Activated CD4-positive, alpha-beta memory T cell treated with anti-CD3 and anti-CD28 coated beads for 36 hours (primary cell): ENCODE data around the gene ANAPC15. TPM values are rescaled to one million over a fixed set of nuclear protein-coding genes. Genes with fewer than 3 reads are reported as not detected.
A peak's percentile ranks its signal among the peaks of the same experiment; 100 is the strongest.

ENCODE experiments used
- CTCF ChIA-PET: fragments of 350-600 bp; sonication (Branson Sonifier 250); formaldehyde crosslinking; loops from one replicate; lab custom pipeline; 2021; ENCODE audit warnings: antibody characterized with exemption, inconsistent platforms; lab: Charles Lee
- POLR2A ChIA-PET: fragments of 350-600 bp; sonication (Branson Sonifier 250); formaldehyde crosslinking; loops from one replicate; lab custom pipeline; 2021; ENCODE audit warnings: antibody characterized with exemption; lab: Charles Lee
- DNase-seq: peaks from one replicate; pipeline ENCODE4 v3.0.0-alpha.2; 2020
- H3K27ac Mint-ChIP-seq: one replicate; pipeline ENCODE4 v1.8.0; 2021; ENCODE audit warnings: mixed read lengths
- H3K27me3 Mint-ChIP-seq: one replicate; pipeline ENCODE4 v1.8.0; 2021; ENCODE audit warnings: mixed read lengths
- H3K36me3 Mint-ChIP-seq: one replicate; pipeline ENCODE4 v1.8.0; 2021; ENCODE audit warnings: mixed read lengths
- H3K4me1 Mint-ChIP-seq: one replicate; pipeline ENCODE4 v1.8.0; 2021; ENCODE audit warnings: low read depth, mixed read lengths
- H3K4me3 Mint-ChIP-seq: one replicate; pipeline ENCODE4 v1.8.0; 2021; ENCODE audit warnings: mild to moderate bottlenecking, mixed read lengths
- H3K9me3 Mint-ChIP-seq: one replicate; pipeline ENCODE4 v1.8.0; 2021; ENCODE audit warnings: mixed read lengths
- intact Hi-C: fragments of 100-400 bp; cut with micrococcal nuclease; formaldehyde crosslinking; loops from one replicate; pipeline ENCODE4 v1.15.1; 2023
- total RNA-seq, 2 experiments: library from RNA; stranded (reverse); gene quantifications; one replicate each; pipeline ENCODE4 v1.2.3, GENCODE V29; 2021

ANAPC15 gene
- total RNA-seq, 2 experiments from 2014 or later: 62.6 to 64.2 TPM

DNA sequence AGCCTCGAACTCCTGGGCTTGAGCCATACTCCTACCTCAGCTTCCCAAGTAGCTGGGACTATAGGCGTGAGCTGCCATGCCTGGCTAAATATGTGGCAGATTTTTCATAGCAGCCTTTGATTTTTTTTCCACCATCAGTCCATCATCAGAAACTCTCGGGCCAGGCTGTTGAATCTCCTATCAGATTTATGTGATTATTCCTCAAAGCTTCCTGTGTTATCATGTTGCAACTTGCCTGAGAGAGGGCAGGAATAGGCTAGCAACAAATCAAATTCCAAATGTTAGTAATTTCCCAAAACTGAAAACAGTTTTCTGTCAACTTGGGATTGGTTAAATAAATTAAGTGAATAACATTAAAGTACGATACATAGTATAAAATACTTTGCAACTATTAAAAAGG lies 28.4 kb downstream of the ANAPC15 start:
- Mint-ChIP-seq H3K27me3 (no peaks in the 10 kb centered on the region), H3K4me3 (no peak overlapping the region), H3K4me1 (peaks cover 26% of the 10 kb centered on the region), H3K27ac (no peak overlapping the region), H3K9me3 (no peaks in the 10 kb centered on the region), H3K36me3 (peaks cover 2% of the 10 kb centered on the region)
- DNase-seq: no peak
- ChIA-PET POLR2A (no interaction called here), CTCF (interaction anchor here (5.7 kb wide), 1 partner anchor 59 kb away, joined by 40 read pairs; no protein-coding TSS in a partner anchor)
- intact Hi-C loops: no loop called here

DNA sequence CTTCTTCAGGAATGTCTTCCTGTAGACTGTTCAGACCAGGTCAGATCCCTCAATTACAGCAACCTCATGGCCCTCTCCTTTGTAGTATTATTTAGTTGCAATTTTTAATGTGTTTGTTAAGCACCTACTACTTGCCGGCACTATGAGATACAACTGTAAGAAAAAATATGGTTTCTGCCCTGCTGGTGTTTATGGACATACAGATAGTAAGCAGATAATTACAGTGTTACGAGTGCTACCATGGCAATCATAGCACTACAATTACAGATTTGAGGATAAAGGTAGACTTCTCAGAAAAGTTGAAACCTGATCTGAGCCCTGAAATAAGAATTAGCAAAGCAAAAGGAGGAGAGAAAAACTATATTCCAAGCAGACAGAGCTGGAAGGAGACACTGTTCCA lies 29.1 kb downstream of the ANAPC15 start:
- ChIA-PET POLR2A (no interaction called here), CTCF (interaction anchor here (5.7 kb wide), 1 partner anchor 58 kb away, joined by 40 read pairs; no protein-coding TSS in a partner anchor)
- H3K9me3 Mint-ChIP-seq: no peaks in the 10 kb centered on the region
- H3K36me3 Mint-ChIP-seq: peaks cover 2% of the 10 kb centered on the region
- intact Hi-C loops: no loop called here
- DNase-seq: no peak
- H3K4me3 Mint-ChIP-seq: no peak overlapping the region
- H3K27ac Mint-ChIP-seq: no peak overlapping the region
- no peaks in the 10 kb centered on the region for H3K27me3 Mint-ChIP-seq
- H3K4me1 Mint-ChIP-seq: peaks cover 32% of the 10 kb centered on the region

DNA sequence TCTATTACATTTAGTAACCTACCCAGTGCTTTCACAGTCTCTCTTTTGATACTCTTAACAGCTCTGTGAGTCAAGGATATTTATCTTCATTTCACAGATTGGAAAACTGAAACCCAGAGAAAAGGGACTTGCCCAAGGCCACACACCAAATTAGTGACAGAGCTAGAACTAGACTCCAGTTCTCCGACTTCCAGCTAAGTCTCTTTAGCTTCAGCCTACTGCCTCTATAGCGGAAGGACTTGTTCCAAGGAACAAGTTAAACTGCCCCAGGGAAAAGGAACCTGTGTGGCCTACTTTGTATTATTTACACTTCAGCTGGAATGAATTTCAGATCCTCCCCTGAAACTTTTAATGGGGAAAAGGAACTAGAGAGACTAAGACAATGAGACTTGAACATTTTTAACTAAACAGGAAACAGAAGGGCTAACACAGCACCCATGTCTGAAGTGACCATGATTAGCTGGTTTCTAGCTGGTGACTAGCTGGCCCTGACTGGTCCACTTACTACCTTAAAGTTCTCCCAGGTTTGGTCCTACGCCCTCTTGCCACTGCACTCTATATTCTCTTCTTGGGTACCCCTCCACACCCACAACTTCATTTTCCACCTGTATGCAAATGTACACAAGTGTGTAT lies 30.6 kb downstream of the ANAPC15 start:
- H3K9me3 Mint-ChIP-seq: no peaks in the 10 kb centered on the region
- no peaks in the 10 kb centered on the region for H3K27me3 Mint-ChIP-seq
- peaks cover 36% of the 10 kb centered on the region for H3K4me1 Mint-ChIP-seq
- no peak for DNase-seq
- POLR2A ChIA-PET: interaction anchor here (1.2 to 1.4 kb wide), 3 partner anchors 9 to 42 kb away, joined by 3 to 7 read pairs (median 3); partner anchors contain the start of gene ANAPC15
- peak overlapping the region; percentile 92 for H3K4me3 Mint-ChIP-seq
- peaks cover 2% of the 10 kb centered on the region for H3K36me3 Mint-ChIP-seq
- intact Hi-C loops: no loop called here
- CTCF ChIA-PET: interaction anchor here (0.9 to 2.0 kb wide), 6 partner anchors 9 to 62 kb away, joined by 3 to 19 read pairs (median 4); no protein-coding TSS in a partner anchor
- H3K27ac Mint-ChIP-seq: peak overlapping the region; percentile 60

DNA sequence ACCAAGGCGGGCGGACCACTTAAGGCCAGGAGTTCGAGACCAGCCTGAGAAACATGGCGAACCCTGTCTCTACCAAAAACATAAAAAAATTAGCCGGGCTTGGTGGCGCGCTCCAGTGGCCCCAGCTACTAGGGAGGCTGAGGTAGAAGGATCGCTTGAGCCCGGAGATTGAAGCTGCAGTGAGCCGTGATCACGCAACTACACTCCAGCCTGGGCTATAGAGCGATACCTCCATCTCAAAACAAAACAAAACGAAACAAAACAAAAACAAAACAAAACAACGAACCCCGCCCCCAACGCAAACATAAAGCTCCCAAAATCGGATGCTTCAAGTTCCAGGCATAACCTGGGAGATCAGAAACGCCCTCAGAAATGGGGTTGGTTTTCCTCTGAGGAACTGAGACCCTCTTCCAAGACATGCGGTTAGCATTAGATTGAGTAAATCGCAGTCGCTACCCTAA lies 31.3 kb downstream of the ANAPC15 start:
- Mint-ChIP-seq H3K4me1 (peaks cover 35% of the 10 kb centered on the region), H3K36me3 (peaks cover 2% of the 10 kb centered on the region), H3K9me3 (no peaks in the 10 kb centered on the region), H3K27ac (peak overlapping the region; percentile 96), H3K4me3 (peak overlapping the region; percentile 92), H3K27me3 (no peaks in the 10 kb centered on the region)
- DNase-seq: no peak
- intact Hi-C loops: no loop called here
- CTCF ChIA-PET: interaction anchor here (0.9 to 2.0 kb wide), 4 partner anchors 10 to 63 kb away, joined by 3 to 19 read pairs (median 8); no protein-coding TSS in a partner anchor
- POLR2A ChIA-PET: interaction anchor here (0.6 to 1.4 kb wide), 4 partner anchors 10 to 133 kb away, joined by 3 to 7 read pairs (median 4); partner anchors contain the start of gene ANAPC15

DNA sequence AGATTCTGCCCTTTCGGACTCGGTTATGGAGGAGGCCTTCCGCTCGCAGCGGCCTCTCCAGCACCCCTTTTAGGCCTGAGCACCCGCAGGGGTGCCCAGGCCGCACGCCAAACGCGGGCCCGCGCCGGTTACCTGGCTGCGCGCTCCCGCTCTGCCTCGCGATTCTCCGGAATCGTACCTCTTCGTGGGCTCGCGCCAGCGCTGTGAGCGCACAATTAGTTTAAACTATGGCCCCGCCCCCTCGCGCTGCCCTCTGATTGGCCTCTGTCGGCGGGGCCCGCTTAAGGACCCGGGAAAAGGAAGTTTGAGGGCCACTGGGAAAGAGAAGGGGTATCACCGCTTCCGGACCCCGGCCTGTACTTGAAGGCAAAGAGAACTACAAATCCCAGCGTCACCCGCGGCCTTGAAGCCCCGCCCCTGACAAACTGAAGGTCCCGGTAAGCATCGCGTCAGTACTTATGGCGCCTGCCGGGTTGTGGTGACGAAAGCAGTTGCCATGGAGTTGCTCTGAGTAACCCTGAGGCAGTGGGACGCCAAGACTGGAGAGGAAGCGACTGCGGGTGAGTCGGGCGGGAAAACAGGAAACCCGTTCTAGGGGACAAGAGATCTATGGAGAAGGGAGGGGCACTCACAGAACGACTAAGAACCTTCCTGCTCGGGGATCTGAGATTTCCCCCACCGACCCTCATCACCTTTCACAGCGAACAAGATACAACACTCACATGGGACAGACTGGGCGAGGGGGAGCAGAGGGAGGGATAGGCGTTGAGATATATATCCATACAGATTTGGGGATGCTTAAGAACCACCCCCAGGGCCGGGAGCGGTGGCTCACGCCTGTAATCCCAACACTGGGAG lies 31.9 kb downstream of the ANAPC15 start, which contains the start of the genes LRRC51 and NUMA1:
Gene LRRC51 (plus strand): TSS at position 525 of the 858 bp plus-strand sequence. CDS start 8,234 bp downstream, outside the sequence.
Gene NUMA1 (minus strand): TSS at position 217 of the 858 bp plus-strand sequence. CDS start 44,599 bp downstream, outside the sequence.
- Mint-ChIP-seq H3K9me3 (no peaks in the 10 kb centered on the region), H3K4me1 (peaks cover 31% of the 10 kb centered on the region), H3K27ac (peak within 1 kb of the TSS; percentile 96), H3K36me3 (peaks cover 7% of the 10 kb centered on the region), H3K27me3 (no peaks in the 10 kb centered on the region), H3K4me3 (peak within 1 kb of the TSS; percentile 92)
- POLR2A ChIA-PET: no interaction called here
- intact Hi-C loops: loop anchor here (1.0 kb wide), 6 partner anchors 23 to 293 kb away; partner anchors contain the start of genes ANAPC15, LAMTOR1 and XNDC1N
- CTCF ChIA-PET: interaction anchor here (1.7 to 4.1 kb wide), 3 partner anchors 40 to 55 kb away, joined by 4 to 26 read pairs (median 13); no protein-coding TSS in a partner anchor
- DNase-seq: peak; percentile 100

DNA sequence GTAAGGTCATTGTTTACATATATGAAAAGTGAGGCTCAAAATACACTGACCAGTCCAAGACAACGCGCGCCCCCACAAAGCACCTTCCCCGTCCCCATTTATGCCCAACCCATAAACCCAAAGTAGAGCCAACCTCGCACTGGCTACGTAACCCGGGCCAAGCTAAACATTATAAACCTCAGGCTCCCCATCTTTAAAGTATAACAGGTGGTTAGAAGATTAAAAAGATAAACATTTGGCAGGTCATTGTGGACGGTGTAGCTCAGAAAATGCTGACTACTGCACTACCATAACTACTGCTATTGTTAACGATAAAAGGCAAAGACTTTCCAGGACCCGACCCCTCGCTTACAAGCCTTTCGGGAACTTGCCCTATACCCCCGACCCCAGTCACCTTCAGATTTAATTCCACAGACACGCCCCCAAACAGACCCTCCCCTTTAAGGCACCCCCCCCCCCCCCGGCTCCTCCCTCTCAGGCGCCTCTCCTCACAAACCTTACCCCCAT lies 32.6 kb downstream of the ANAPC15 start:
- ChIA-PET CTCF (interaction anchor here (0.5 to 4.1 kb wide), 3 partner anchors 12 to 54 kb away, joined by 3 to 26 read pairs (median 7); no protein-coding TSS in a partner anchor), POLR2A (interaction anchor here (0.6 kb wide), 1 partner anchor 22 kb away, joined by 3 read pairs; no protein-coding TSS in a partner anchor)
- intact Hi-C loops: loop anchor here (1.0 kb wide), 6 partner anchors 23 to 293 kb away; partner anchors contain the start of genes ANAPC15, LAMTOR1 and XNDC1N
- H3K9me3 Mint-ChIP-seq: no peaks in the 10 kb centered on the region
- no peaks in the 10 kb centered on the region for H3K27me3 Mint-ChIP-seq
- peaks cover 31% of the 10 kb centered on the region for H3K4me1 Mint-ChIP-seq
- peak overlapping the region; percentile 96 for H3K27ac Mint-ChIP-seq
- DNase-seq: no peak
- H3K4me3 Mint-ChIP-seq: peak overlapping the region; percentile 92
- H3K36me3 Mint-ChIP-seq: peaks cover 7% of the 10 kb centered on the region

DNA sequence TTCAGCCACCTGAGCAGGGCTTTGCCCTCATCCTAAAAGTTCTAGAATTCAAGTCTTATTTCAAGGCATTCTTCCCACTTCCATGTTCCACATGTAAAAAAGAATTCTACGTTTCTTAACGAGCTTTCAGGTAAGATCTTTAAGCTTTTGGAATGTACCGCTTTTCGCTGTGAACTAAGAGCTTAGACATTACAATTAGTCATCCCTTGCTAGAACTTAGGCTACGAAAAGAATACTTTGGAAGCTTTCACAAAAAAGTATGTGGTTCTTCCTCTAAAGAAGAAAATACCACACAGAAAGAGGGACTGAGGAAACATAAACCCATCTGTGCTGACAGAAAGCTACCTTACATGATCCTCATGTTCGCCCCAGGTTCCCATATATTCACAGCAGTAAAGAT lies 34.0 kb downstream of the ANAPC15 start:
- no peak for DNase-seq
- Mint-ChIP-seq H3K4me1 (peaks cover 31% of the 10 kb centered on the region), H3K27ac (no peak overlapping the region), H3K36me3 (peaks cover 7% of the 10 kb centered on the region), H3K4me3 (peak overlapping the region; percentile 92), H3K27me3 (no peaks in the 10 kb centered on the region), H3K9me3 (no peaks in the 10 kb centered on the region)
- CTCF ChIA-PET: interaction anchor here (1.2 to 4.1 kb wide), 4 partner anchors 10 to 53 kb away, joined by 3 to 26 read pairs (median 8); no protein-coding TSS in a partner anchor
- POLR2A ChIA-PET: interaction anchor here (1.6 kb wide), 1 partner anchor 38 kb away, joined by 5 read pairs; no protein-coding TSS in a partner anchor
- intact Hi-C loops: no loop called here

DNA sequence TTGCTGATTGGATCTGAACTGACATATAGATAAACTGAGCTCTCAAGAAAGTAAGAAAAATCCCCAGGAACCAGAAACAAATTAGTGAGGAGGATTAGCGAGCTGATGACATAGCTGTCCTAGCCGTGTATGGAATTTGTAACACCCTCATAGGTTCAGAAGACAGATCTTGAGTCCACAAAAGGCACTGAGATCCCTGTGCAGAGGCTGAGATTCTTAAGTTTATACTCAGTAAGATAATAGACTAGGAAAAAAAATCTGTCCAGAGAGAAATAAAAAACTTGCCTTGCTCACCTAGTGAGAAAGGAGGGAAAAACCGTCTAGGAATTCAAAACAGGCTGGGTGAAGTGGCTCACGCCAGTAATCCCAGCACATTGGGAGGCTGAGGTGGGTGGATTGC lies 36.7 kb downstream of the ANAPC15 start:
- Mint-ChIP-seq H3K4me3 (no peak overlapping the region), H3K36me3 (peaks cover 7% of the 10 kb centered on the region), H3K9me3 (no peaks in the 10 kb centered on the region), H3K27ac (no peak overlapping the region), H3K4me1 (peaks cover 27% of the 10 kb centered on the region), H3K27me3 (no peaks in the 10 kb centered on the region)
- CTCF ChIA-PET: interaction anchor here (1.1 to 1.7 kb wide), 5 partner anchors 17 to 355 kb away, joined by 3 to 6 read pairs (median 4); no protein-coding TSS in a partner anchor
- POLR2A ChIA-PET: no interaction called here
- intact Hi-C loops: no loop called here
- DNase-seq: no peak

DNA sequence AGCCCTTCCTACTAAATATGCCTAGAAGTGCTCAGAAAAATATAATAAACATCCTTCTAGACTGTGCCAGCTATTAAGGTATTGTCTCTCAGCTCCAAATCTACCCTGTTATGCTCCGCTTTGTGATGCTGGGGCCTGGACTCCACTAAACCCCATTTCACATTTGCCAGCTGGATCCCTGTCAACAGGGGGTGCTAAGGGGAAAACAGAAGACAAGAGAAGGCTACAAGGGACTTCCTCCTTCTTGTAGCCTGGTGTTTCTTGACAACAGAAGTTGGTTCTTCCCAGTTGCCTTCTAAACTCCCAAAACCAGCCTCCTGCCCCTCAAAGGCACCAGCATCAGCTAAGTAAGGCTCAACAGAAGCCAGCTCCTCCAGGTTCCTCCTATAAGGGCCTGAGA lies 37.4 kb downstream of the ANAPC15 start:
- ChIA-PET POLR2A (no interaction called here), CTCF (interaction anchor here (1.1 to 1.7 kb wide), 5 partner anchors 18 to 356 kb away, joined by 3 to 6 read pairs (median 4); no protein-coding TSS in a partner anchor)
- no peaks in the 10 kb centered on the region for H3K27me3 Mint-ChIP-seq
- peaks cover 5% of the 10 kb centered on the region for H3K36me3 Mint-ChIP-seq
- H3K9me3 Mint-ChIP-seq: no peaks in the 10 kb centered on the region
- H3K27ac Mint-ChIP-seq: no peak overlapping the region
- DNase-seq: no peak
- no peak overlapping the region for H3K4me3 Mint-ChIP-seq
- intact Hi-C loops: no loop called here
- H3K4me1 Mint-ChIP-seq: peaks cover 30% of the 10 kb centered on the region

DNA sequence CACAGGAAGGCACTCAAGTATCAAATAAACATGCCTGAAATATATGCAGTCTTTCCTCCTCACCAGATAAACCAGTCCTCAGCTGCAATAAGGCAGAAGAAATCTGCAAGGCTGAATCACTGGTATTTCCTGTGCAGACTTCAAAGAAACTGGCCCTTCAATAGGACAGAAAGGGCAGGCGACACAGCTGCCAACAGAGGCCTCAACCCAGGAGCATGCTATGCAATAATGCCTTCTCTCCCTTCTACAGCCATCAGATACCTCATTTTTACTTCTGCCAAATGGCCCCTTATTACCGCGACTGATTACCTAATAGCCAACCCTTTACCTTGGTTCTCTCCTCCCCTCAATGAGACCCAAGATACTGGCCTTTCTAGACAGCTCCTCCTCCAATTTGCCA lies 40.1 kb downstream of the ANAPC15 start:
- no peak for DNase-seq
- H3K27ac Mint-ChIP-seq: peak overlapping the region; percentile 25
- H3K27me3 Mint-ChIP-seq: no peaks in the 10 kb centered on the region
- no peak overlapping the region for H3K4me3 Mint-ChIP-seq
- no peaks in the 10 kb centered on the region for H3K9me3 Mint-ChIP-seq
- POLR2A ChIA-PET: no interaction called here
- peaks cover 17% of the 10 kb centered on the region for H3K36me3 Mint-ChIP-seq
- CTCF ChIA-PET: interaction anchor here (1.2 to 3.1 kb wide), 3 partner anchors 21 to 72 kb away, joined by 3 to 11 read pairs (median 4); no protein-coding TSS in a partner anchor
- peaks cover 46% of the 10 kb centered on the region for H3K4me1 Mint-ChIP-seq
- intact Hi-C loops: no loop called here

DNA sequence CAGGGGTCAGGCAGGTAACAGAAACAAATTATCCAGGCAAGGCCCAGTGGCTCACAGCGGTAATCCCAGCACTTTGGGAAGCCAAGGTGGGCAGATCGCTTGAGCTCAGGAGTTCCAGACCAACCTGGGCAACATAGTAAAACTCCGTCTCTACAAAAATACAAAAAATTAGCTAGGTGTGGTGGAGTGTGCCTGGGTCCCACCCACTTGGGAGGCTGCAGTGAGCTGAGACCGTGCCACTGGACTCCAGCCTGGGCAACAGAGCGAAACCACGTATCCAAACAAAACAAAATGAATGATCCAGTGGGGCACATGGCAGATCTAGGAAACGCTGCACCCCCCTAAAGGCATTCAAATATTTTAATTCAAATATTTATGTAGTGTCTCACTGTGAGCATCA lies 42.0 kb downstream of the ANAPC15 start:
- H3K36me3 Mint-ChIP-seq: peaks cover 17% of the 10 kb centered on the region
- intact Hi-C loops: no loop called here
- POLR2A ChIA-PET: no interaction called here

More for the DNA sequence above, 42.0 kb downstream of the ANAPC15 start:
- no peak overlapping the region for H3K4me3 Mint-ChIP-seq
- no peak for DNase-seq
- H3K4me1 Mint-ChIP-seq: peaks cover 41% of the 10 kb centered on the region
- H3K9me3 Mint-ChIP-seq: no peaks in the 10 kb centered on the region
- CTCF ChIA-PET: no interaction called here
- no peaks in the 10 kb centered on the region for H3K27me3 Mint-ChIP-seq
- H3K27ac Mint-ChIP-seq: no peak overlapping the region
